GM23338 (cell line): ENCODE data around the gene POLR3E. TPM values are rescaled to one million over a fixed set of nuclear protein-coding genes. Genes with fewer than 3 reads are reported as not detected.

Experiments
- ATAC-seq: fragments of 200-7000 bp; cut with Tn5 transposase; 3 replicates; pipeline ENCODE4 v1.9.1; 2020
- DNase-seq: peaks from one replicate; pipeline ENCODE4 v3.0.0-alpha.2; 2015; ENCODE audit warnings: low spot score
- H2AFZ ChIP-seq: fragments of 200-600 bp; sonication (generic); 2 replicates; pipeline ENCODE4 v1.8.0; 2016; ENCODE audit warnings: antibody characterized with exemption, mild to moderate bottlenecking, moderate library complexity
- H3F3A ChIP-seq: fragments of 200-600 bp; sonication (generic); replicated peaks from 2 replicates; pipeline ENCODE4 v1.8.0; 2017; ENCODE audit warnings: antibody characterized with exemption, mixed run types, low read depth
- H3K27ac ChIP-seq: fragments of 200-600 bp; sonication (generic); 2 replicates; pipeline ENCODE4 v1.6.1; 2016; ENCODE audit warnings: low read depth
- H3K27me3 ChIP-seq: fragments of 200-600 bp; sonication (generic); 2 replicates; pipeline ENCODE4 v1.8.0; 2016; ENCODE audit warnings: mild to moderate bottlenecking, mixed run types, moderate library complexity; ENCODE audit not compliant: insufficient read depth
- H3K36me3 ChIP-seq: fragments of 200-600 bp; sonication (generic); 2 replicates; pipeline ENCODE4 v1.8.0; 2016; ENCODE audit warnings: mild to moderate bottlenecking; ENCODE audit not compliant: insufficient read depth
- H3K4me1 ChIP-seq: fragments of 200-600 bp; sonication (generic); 2 replicates; pipeline ENCODE4 v1.8.0; 2016; ENCODE audit warnings: mild to moderate bottlenecking, moderate library complexity; ENCODE audit not compliant: insufficient read depth
- H3K4me2 ChIP-seq: fragments of 200-600 bp; sonication (generic); 2 replicates; pipeline ENCODE4 v1.7.1; 2017; ENCODE audit warnings: mixed run types
- H3K4me3 ChIP-seq: fragments of 200-600 bp; sonication (generic); 2 replicates; pipeline ENCODE4 v1.6.1; 2016; ENCODE audit warnings: mixed run types
- H3K79me2 ChIP-seq: fragments of 200-600 bp; sonication (generic); replicated peaks from 2 replicates; pipeline ENCODE4 v1.8.0; 2017; ENCODE audit warnings: mild to moderate bottlenecking; ENCODE audit not compliant: insufficient read depth
- H3K9me2 ChIP-seq: fragments of 200-600 bp; sonication (generic); 2 replicates; pipeline ENCODE4 v1.8.0; 2017; ENCODE audit not compliant: insufficient read depth
- H4K20me1 ChIP-seq: fragments of 200-600 bp; sonication (generic); replicated peaks from 2 replicates; pipeline ENCODE4 v1.8.0; 2017; ENCODE audit warnings: mild to moderate bottlenecking; ENCODE audit not compliant: insufficient read depth
- H3K27ac Mint-ChIP-seq: 2 replicates; pipeline ENCODE4 v1.8.0; 2020; ENCODE audit warnings: inconsistent platforms, mild to moderate bottlenecking, moderate library complexity, mixed read lengths
- H3K27me3 Mint-ChIP-seq: 3 replicates; pipeline ENCODE4 v1.8.0; 2022; ENCODE audit warnings: low read depth, mild to moderate bottlenecking, moderate library complexity, mixed read lengths, inconsistent platforms; ENCODE audit not compliant: insufficient read depth, poor library complexity
- H3K36me3 Mint-ChIP-seq: 3 replicates; pipeline ENCODE4 v1.8.0; 2021; ENCODE audit warnings: low read depth, mild to moderate bottlenecking, inconsistent platforms, moderate library complexity, mixed read lengths
- H3K4me1 Mint-ChIP-seq: 3 replicates; pipeline ENCODE4 v1.8.0; 2020; ENCODE audit warnings: mild to moderate bottlenecking, inconsistent platforms, mixed read lengths
- H3K4me3 Mint-ChIP-seq: 3 replicates; pipeline ENCODE4 v1.8.0; 2021; ENCODE audit warnings: moderate library complexity, mild to moderate bottlenecking, inconsistent platforms, mixed read lengths
- H3K9me3 Mint-ChIP-seq: 3 replicates; pipeline ENCODE4 v1.8.0; 2020; ENCODE audit warnings: moderate library complexity, mild to moderate bottlenecking, inconsistent platforms, mixed read lengths
- CREB1 ChIP-seq: fragments of 250-450 bp; sonication (Bioruptor Pico); IDR thresholded peaks from 2 replicates; pipeline ENCODE4 v1.5.0; 2020; ENCODE audit warnings: low read depth, mild to moderate bottlenecking, moderate library complexity
- ETS1 ChIP-seq: IDR thresholded peaks from 2 replicates; pipeline ENCODE4 v1.6.1; 2016; ENCODE audit warnings: antibody characterized with exemption
- EZH2 ChIP-seq: fragments of 200-600 bp; sonication (generic); IDR thresholded peaks from one replicate; pipeline ENCODE4 v1.8.0; 2017; ENCODE audit warnings: antibody characterized with exemption, mild to moderate bottlenecking, low read depth; ENCODE audit not compliant: unreplicated experiment
- EZH2phosphoT487 ChIP-seq: fragments of 200-600 bp; sonication (generic); IDR thresholded peaks from one replicate; pipeline ENCODE4 v1.8.1; 2018; ENCODE audit warnings: antibody characterized with exemption; ENCODE audit not compliant: unreplicated experiment
- JUNB ChIP-seq: IDR thresholded peaks from one replicate; pipeline ENCODE4 v1.6.1; 2016; ENCODE audit warnings: antibody characterized with exemption; ENCODE audit not compliant: unreplicated experiment
- POLR2AphosphoS5 ChIP-seq: IDR thresholded peaks from 2 replicates; pipeline ENCODE4 v1.6.1; 2016; ENCODE audit warnings: antibody characterized with exemption, low read depth
- REST ChIP-seq: IDR thresholded peaks from one replicate; pipeline ENCODE4 v1.6.1; 2018; ENCODE audit warnings: antibody characterized with exemption; ENCODE audit not compliant: unreplicated experiment
- STAT1 ChIP-seq: IDR thresholded peaks from one replicate; pipeline ENCODE4 v1.6.1; 2016; ENCODE audit warnings: antibody characterized with exemption; ENCODE audit not compliant: unreplicated experiment
- polyA plus RNA-seq: library from polyadenylated mRNA; unstranded; fragments of >200 nt; fragmentation: Nextera tagmentation; extraction: Ambion mirVana; gene quantifications from 2 replicates; pipeline ENCODE4 v1.2.1, GENCODE V29; 2016
- total RNA-seq: library from RNA; depleted of rRNA; stranded (reverse); fragments of >200 nt; shearing (Covaris generic); gene quantifications from 2 replicates; pipeline ENCODE4 v1.2.3, GENCODE V29; 2014
- TF ChIP-seq, protein P1 (sequence below), 2 experiments: fragments of 200-600 bp in 1 of 2; sonication (generic) in 1 of 2; conservative IDR thresholded peaks; 2 replicates each; pipeline versions ENCODE4 v1.5.1 to v1.6.1; 2016 to 2017; ENCODE audit warnings: antibody characterized with exemption in 2 of 2, low read depth in 2 of 2, mild to moderate bottlenecking in 2 of 2, moderate library complexity in 1 of 2

POLR3E gene
- total and polyA plus RNA-seq, 2 experiments from 2014 or later, result 62.7 to 141 TPM

DNA sequence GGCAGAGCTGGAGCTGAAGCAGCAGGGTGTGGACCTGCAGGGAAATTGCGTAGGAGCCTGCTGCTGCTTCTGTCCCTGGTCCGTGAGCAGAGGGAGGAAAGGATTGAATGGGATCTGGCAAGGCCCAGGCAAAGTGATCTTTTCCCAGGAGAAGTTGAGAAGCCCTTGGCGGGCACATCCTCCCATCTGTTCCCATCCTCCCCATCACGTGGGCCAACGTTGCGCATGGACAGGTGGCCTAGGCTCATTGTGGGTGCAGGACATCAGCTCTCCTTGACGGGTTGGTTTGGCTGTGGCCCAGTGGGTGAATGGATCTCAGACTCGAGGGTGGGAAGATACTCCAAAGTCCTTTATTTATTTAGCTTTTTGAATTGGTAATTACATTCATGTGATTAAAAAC is 29.4 kb upstream of the POLR3E start (continued):
- TF ChIP-seq REST (no peak), STAT1 (no peak), POLR2AphosphoS5 (no peak), EZH2 (no peak), JUNB (no peak), ETS1 (no peak)
- TF ChIP-seq, protein P1, sequence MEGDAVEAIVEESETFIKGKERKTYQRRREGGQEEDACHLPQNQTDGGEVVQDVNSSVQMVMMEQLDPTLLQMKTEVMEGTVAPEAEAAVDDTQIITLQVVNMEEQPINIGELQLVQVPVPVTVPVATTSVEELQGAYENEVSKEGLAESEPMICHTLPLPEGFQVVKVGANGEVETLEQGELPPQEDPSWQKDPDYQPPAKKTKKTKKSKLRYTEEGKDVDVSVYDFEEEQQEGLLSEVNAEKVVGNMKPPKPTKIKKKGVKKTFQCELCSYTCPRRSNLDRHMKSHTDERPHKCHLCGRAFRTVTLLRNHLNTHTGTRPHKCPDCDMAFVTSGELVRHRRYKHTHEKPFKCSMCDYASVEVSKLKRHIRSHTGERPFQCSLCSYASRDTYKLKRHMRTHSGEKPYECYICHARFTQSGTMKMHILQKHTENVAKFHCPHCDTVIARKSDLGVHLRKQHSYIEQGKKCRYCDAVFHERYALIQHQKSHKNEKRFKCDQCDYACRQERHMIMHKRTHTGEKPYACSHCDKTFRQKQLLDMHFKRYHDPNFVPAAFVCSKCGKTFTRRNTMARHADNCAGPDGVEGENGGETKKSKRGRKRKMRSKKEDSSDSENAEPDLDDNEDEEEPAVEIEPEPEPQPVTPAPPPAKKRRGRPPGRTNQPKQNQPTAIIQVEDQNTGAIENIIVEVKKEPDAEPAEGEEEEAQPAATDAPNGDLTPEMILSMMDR (conservative IDR thresholded peaks at IDR 0.05; ENCODE audit: low read depth in 2 of 2), result no peak

GRCh38 chr16:22270525-22270924 is 26.7 kb upstream of the POLR3E start:
- peaks cover 31% of the 10 kb centered on the region for H3K36me3 Mint-ChIP-seq
- no peaks in the 10 kb centered on the region for H3K9me3 Mint-ChIP-seq
- Histone ChIP-seq H3K4me1 (no peaks in the 10 kb centered on the region), H3K27me3 (no peaks in the 10 kb centered on the region), H3K4me3 (no peak overlapping the region), H3K79me2 (no peaks in the 10 kb centered on the region), H3K4me2 (no peak overlapping the region), H3F3A (no peaks in the 10 kb centered on the region), H3K27ac (no peak overlapping the region), H3K9me2 (no peaks in the 10 kb centered on the region), H2AFZ (no peak overlapping the region), H4K20me1 (0 out of 2 replicates have a peak, but pooled peaks cover 3% of the 10 kb centered on the region), H3K36me3 (peaks cover 16% of the 10 kb centered on the region; the same call in 1 of the 2 replicates)
- no peak overlapping the region for H3K4me3 Mint-ChIP-seq
- no peak for DNase-seq
- no peak for ATAC-seq
- TF ChIP-seq CREB1 (CRISPR knock-in tag) (no peak), EZH2phosphoT487 (no peak), JUNB (no peak)
- peaks cover 3% of the 10 kb centered on the region for H3K27me3 Mint-ChIP-seq
- no peaks in the 10 kb centered on the region for H3K4me1 Mint-ChIP-seq
- no peak overlapping the region for H3K27ac Mint-ChIP-seq
